ENCODE measurements around the gene EED.
"Not testable (repeated sequence)": the region's sequence is repeated elsewhere in the genome, so short reads cannot be mapped to it uniquely, and the experiment has no call there.

Gene EED

DNA sequence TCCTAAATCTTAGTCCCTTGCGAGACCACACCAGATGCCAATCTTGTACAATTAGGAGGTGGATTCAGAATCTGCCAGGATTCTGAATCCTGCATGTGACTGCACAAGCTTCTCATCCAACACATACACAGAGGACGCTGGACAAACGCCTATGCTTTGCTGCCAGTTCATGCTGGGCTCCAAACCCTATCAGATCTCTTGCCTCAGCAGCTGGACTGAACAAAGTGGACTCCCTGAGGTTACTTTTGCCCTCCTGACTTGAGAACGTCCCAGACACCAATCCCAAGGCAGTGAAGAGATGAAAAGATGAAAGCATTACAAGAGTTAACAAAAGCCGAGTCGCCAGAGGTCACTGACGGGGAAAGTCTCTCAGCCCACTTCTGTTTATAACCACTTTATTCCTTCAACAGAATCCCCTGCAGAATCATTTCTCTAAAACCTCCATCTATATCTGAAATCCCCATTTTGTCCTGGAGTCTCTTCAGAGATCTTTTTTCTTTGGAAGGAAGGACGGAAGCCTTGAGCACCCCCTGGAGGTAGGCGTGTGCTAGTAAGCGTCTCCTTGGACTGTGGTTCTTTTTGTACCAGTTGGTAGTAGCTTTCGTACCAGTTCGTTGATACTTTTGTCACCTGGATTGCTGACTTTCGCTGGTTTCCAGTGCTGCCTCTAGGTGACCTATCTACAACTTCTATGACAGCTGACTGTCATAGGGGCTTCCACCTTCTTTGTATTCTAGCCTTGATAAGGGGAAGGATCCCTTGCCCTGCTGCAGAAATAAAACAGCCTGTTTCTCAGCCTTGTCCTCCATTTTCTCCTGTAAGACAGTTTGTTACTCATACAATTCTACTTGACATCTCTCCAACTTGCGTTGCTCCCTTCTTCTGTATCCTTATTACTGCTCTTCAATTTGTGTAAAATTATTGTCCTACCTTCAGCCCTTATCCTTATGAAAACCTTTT is 26.1 kb upstream of the EED start:
- peak in 1 of 2 donors; percentile 31 for DNase-seq (ENCODE audit: low read depth in 2 of 2)

DNA sequence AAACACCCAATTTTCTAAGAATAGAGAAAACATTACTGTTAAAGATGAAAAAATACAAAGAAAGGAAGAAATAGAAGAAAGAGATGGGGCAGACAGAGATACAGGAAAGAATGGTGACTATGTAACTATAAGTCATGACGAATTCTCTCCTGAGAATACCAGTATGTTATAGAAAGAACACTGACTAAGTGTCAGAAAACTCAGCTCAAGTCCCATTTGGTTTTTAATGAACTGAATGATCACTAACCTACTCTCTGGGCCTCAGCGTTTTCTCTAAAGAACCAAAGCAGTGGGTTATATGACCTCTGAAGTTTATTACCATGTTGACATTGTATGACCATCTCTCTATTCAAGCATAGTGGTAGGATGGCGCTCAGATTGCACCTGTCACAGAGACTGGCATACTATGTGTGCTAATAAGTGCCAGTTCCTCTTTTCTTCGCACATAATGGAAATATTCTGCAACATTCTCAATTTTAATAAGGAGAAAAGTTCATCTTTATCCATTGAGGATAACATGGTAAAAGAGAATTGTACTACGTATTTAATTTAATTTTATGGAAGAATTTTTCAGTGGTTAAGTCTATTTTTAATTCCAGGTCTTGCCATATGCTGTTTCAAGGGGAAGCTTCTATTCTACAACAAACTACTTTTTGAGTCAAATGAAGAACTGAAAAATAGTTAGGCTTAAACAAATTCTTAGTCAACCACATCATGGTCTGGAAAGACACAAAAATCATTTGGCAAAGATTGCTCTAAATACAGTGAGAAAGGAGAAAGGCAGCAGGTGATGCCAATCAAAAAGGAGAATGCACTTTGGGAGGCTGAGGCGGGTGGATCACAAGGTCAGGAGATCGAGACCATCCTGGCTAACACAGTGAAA is 25.0 kb upstream of the EED start:
- DNase-seq (ENCODE audit: low read depth in 2 of 2) = no peak

DNA sequence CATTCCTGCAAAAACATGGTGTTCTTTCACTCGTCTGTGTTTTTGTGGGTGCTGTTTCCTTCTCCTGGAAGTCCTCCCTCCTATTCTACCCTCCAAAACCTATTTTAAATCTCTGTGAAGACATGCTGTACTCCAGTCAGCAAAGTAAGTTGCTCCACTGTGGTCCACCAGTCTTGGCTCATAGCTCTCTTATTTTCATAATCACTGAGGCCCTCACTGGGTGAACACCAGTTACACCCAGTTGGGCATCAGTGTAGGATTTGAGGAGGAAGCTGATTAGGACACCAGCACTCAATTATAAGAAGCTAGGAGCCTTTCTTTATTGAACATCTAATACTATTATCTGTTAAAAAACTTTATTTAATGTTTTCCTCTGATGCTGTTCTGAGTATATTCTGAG is 23.9 kb upstream of the EED start:
- no peak for DNase-seq (ENCODE audit: low read depth in 2 of 2)

DNA sequence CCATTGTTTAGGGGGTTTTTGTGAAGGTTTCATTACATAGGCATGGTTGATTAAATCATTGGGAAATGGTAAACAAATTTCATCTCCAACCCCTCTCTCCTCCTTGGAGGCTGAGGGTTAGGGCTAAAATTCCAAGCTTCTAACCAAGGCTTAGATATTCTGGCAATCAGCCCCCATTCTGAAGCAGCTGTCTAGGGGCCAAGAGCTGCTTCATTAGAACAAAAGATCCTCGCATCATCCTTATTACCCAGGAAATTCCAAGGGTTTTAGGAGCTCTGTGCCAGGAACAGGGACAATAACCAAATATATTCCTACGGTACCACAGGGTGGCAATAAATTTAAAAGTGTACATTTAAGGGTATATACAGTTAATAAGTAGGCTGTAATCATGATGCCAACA is 22.5 kb upstream of the EED start:
- no peak for DNase-seq (ENCODE audit: low read depth in 2 of 2)

DNA sequence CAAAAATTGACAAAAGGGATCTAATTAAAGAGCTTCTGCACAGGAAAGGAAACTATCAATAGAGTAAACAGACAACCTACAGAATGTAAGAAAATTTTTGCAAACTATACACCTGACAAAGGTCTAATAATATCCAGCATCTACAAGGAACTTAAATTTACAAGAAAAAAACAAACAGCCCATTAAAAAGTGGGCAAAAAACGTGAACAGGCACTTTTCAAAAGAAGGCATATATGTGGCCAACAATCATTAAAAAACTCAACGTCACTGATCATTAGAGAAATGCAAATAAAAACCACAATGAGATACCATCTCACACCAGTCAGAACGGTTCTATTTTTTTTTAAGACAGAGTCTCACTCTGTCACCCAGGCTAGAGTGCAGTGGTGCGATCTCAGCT is 20.0 kb upstream of the EED start:
- not testable (repeated sequence) for DNase-seq (ENCODE audit: low read depth in 2 of 2)

DNA sequence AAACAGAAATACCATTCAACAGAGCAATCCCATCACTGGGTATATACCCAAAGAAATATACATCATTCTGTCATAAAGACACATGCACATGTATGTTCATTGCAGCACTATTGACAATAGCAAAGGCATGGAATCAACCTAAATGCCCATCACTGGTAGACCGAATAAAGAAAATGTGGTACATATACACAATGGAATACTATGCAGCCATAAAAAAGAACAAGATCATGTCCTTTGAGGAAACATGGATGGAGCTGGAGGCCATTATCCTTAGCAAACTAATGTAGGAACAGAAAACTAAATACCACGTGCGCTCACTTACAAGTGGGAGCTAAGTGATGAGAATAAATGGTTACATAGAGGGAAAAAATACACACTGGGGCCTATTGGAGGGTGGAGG is 19.2 kb upstream of the EED start:
- DNase-seq (ENCODE audit: low read depth in 2 of 2) = not testable (repeated sequence)

DNA sequence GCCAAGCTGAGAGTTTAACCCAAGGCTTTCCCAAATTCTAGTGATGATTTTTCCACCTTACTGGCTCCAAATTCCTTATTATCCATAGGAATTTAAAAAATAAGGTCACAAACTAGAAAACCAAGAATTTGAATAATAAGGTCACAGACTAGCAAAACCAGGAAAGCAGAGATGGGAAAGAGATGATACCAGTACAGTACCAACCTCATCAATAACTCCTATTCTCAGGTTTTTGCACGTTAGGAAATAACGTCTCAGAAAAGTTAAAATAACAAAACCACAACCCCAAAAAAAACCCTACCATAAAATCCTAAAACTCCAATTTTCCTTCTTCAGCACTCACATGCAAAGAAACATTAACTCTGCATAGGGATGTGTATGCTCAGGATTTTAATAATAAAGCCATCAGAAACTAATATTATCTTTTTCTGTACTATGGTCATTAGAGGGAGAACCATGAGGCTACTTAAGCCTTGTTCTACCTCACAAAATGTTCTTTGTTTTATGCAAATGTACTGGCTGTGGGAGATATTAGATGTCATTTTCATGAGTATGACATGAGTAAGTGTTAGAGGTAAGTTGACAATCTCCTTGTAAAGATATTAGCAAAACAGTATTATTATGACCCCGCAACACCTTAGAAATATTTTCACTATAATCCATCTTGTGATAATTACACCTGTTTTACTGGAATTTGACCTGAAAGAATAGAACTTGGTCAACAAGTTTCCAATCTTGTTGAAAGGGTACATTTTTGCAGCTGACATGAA is 16.1 kb upstream of the EED start:
- no peak for DNase-seq (ENCODE audit: low read depth in 2 of 2)

DNA sequence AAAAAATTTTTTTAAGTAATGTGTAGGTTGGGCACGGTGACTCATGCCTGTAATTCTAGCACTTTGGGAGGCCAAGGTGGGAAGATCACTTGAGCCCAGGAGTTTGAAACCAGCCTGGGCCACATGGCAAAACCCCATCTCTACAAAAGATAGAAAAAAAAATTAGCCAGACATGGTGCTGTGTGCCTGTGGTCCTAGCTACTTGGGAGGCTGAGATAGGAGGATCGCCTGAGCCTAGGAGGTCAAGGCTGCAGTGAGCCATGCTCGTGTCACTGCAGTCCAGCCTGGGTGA is 15.6 kb upstream of the EED start:
- not testable (repeated sequence) for DNase-seq (ENCODE audit: low read depth in 2 of 2)

DNA sequence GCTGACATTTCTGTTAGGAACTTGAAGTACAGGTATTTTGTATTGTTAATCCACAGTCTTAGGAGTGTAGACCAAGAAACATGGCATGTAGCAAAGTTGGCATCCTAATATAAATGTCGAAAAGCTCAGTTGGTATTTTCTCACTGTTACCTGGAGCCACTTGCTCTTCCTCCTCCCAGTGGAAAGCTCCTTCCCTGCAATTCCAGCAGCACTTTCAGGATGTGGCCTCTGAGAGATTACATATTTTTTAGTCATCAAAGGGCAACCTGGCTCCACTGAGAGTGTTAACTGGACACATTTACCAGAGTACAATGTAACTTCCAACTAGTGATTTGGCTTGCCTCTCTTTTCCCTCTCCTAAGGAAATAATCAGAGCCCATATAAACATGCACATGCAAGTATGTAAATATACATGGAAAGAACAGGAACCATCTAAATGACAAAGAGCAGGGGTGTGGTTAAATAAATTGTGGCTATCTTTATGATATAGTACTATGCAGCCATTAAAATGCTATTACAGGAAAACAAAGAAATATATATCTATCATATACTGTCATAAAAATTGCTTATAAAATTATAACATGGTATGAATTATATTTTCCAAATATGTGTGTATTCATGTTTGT is 14.3 kb upstream of the EED start:
- no peak for DNase-seq (ENCODE audit: low read depth in 2 of 2)

DNA sequence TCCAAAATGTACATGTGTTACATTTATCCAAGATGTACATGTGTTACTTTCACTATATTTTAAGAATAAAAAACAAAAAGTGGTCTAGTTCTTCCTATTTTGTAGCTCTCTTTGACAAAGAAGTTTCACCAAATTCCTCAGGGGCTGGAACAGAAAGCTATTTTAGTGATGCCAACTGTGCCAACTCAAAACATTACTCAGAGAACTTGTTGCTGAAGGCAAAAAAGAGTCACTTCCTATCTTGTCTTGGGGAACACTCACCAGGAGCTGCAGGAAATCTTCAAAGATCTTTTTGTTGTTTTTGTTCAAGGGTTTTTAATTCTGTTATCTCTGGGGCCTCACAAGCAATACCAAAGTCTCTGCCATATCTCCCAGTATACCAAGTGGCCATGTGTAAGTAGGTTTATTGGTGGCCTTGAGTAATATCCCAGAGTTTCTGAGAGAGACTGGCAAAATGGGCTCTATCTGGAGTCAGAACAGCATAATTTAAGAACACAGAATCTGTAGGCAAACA is 13.6 kb upstream of the EED start:
- DNase-seq (ENCODE audit: low read depth in 2 of 2) = no peak

DNA sequence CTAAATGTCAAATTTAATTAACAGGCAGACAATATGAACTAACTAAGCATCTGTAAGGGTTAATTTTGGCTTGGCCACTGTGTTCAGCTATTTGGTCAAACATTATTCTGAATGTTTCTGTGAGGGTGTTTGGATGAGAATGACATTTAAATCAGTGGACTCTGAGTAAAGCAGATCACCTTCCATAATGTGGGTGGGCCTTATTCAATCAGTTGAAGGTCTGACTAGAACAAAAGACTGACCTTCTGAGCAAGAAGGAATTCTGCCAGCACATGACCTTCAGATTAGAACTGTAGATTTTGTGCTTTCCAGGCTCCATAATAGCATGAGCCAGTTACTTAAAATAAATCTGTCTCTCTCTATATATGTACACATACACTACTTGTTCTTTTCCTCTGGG is 12.0 kb upstream of the EED start:
- no peak for DNase-seq (ENCODE audit: low read depth in 2 of 2)

DNA sequence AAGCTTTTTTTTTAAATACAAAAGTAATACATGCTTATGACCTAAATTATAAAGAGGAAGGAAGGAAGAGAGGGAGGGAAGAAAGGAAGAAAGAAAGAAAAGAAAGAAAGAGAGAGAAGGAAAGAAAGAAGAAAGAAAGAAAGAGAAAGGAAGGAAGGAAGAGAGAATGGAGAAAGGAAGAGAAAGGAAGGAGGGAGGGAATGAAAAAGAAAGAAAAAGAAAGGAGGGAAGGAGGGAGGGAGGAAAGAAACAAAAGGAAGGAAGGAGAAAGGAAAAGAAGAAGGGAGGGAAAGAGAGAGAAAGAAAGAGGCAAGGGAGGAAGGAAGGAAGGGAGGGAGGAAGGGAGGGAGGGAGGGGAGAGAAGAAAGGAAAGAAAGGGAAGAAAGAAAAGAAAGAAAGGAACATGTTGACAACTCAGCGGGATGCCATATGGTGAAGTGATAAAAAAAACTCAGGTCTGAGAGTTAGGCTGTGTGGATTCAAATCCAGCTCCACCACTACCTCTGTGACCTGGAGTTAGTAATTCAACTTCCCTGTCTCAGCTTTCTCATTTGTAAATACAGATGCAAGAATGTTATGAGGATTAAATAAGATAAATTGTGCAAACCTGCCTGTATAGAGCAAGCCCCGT is 9.6 kb upstream of the EED start:
- no peak for DNase-seq (ENCODE audit: low read depth in 2 of 2)

DNA sequence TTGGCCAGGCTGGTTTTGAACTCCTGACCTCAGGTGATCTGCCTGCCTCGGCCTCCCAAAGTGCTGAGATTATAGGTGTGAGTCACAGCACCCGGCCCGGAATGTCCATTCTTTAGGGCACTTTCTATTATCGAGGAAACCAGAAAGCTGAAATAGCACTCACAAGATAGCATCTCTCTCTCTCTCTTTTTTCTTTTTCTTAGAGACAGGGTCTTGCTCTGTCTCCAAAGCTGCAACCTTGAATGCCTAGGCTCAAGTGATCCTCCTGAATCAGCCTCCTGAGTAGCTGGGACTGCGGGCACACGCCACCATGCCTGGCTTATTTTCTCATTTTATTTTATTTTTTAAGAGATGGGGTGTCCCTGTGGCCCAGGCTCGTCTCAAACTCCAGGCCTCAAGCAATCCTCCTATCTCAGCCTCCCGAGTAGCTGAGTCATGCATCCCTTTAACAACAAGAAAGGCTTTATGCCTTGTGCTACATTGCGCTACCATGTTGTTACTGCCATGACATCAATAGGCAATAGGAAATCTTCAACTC is 7.2 kb upstream of the EED start:
- DNase-seq (ENCODE audit: low read depth in 2 of 2) = no peak

DNA sequence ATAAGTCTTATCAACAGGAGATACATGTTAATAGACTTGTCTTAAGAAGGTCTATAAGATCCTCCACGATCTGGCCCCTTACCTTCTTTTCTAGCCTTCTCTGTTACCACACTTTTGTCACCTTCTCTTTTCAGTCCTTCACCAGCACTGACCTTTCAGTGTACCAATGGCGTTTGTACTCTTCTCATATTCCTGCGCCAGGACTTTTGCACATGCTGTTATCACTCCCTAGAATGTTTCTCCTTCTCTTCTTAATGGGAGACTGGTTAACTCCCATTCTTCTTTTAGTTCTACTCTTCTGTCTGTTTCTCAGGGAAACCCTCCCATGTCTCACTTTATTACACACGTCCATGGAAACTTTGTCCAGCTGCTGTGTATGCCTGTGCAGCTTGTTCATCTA is 4.4 kb upstream of the EED start:
- no peak for DNase-seq (ENCODE audit: low read depth in 2 of 2)

DNA sequence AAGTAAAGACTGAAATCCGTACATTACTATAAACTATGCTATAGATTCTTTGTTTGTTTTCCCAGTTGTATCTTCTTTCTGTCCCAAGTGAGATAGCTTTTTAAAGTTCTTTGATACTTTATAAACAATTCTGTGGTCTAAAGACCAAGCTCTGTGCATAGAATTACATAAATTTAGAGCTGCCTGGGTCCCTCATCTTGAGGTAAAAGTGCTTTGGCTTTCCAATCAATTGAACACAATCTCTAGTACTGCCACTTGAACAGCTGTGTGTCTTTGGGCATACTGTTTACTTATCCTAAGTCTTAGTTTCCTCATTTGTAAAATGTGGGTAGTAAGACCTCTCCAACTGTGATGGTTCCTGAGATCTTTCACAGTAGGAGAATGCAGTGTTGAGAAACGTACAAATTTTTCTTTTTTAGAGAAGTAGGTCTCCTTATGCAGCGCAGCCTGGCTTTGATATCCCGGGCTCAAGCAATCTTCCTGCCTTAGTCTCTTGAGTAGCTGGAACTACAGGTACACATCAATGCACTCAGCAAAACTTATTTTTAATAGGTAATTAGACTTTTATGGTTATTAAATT is 2.5 kb upstream of the EED start:
- DNase-seq (ENCODE audit: low read depth in 2 of 2) = no peak

DNA sequence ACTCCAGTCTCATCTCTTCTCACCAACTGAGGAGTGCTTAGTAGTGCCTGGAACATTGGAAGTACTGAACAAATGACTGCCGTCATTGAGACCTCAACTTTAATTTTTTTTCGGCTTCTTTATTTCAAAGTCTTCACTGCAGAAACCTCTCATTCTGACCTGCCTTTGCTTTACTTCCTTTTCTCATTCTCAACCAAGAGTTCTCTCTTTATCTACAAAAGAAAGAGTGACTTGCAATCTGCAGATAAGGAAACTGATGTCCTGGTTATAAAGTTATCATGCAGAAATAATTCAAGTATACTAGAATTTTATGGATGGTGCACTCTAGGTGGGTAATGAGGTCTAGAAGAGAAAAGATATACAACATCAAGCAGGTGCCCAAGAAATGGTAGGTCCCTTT is 1.2 kb upstream of the EED start:
- DNase-seq (ENCODE audit: low read depth in 2 of 2) = no peak

DNA sequence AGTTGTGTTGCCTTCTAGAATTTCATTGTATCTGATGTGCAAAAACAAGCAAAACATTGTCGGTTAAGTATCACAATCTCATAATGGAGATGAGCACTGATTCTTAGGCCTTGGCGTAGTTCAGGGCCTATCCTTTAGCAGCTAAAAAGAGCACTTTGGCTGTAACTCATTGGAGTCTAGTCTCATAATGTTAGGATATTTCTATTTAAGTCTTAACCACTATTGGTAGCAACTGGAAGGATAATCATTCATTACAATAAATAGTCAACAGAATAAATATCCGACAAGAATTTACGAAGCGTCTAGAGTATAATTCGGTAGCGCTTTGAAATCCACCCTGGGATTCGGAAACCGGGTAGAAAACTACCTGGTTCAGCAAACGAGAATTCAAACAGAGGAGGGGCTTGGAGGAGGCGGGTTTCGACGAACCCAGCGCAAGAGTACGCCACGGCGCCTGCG is 461 bp upstream of the EED start:
- DNase-seq (ENCODE audit: low read depth in 2 of 2) = peak; percentile 72 to 85

DNA sequence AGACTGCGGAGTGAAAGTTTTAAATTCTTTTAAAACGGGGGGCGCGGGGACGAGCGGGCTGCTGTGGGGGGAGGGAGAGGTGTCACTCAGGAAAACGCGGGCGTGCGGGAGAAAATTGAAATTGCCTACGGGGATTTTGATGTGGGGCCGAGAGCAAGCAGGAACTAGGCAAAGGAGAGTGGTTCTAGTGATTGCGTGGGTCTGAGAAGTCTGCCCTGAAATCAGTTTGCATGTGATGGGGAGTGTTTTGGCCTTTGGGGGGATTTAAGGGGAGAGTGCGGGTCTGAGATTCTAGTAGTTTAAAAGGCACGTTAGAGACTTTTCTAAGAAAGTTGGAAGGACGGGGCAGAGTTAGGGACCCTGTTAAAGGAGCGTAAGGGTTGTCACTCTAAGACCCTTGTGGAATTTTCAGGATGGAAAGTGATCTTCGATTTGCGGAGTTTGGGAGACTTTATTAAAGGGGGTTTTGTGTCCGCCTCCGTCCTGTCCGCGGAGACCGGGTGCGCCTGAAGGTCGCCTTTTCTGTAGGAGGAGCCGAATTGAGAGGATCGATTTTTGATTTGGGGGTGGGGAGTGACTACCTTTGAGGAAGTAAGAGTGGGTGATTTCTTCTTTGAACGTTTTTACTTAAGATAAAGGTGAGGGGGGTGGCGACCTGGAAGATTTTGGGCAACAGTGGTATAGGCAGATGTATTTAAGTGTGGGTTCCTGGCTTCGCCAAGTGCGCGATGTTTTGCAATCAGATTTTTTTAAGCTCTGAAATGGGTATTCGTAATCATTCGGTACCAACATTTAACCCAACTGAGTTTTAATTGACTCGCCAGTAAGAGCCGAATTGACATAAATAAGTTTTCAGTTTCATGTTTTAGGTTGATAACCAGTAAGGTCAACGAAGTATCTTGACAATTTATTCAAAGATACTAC is 1.1 kb downstream of the EED start:
- no peak for DNase-seq (ENCODE audit: low read depth in 2 of 2)

DNA sequence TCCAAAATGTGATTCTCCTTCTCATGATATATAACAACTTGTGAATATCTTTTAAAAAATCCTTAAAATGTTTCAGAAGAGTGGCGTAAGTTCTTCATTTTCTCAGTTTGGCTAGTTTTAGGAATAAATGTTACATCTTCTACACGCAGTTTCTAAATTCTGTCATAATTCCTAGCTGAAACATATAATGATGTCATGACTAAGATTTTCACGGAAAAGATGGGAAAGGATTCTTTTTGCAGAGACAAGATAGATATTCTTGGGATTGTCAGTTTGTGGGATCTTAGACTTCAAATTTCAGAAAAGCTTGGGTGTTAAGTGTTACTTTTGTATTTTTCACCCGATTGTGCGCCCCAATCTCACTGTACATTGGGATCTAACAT is 1.7 kb downstream of the EED start:
- no peak for DNase-seq (ENCODE audit: low read depth in 2 of 2)
